Amniotic epithelial cell (primary cell): ENCODE data around the gene GRIK2.

ENCODE experiments used
- DNase-seq: peaks from one replicate; pipeline ENCODE4 v3.0.0-alpha.2; 2010; ENCODE audit warnings: low read depth

Gene GRIK2

DNA sequence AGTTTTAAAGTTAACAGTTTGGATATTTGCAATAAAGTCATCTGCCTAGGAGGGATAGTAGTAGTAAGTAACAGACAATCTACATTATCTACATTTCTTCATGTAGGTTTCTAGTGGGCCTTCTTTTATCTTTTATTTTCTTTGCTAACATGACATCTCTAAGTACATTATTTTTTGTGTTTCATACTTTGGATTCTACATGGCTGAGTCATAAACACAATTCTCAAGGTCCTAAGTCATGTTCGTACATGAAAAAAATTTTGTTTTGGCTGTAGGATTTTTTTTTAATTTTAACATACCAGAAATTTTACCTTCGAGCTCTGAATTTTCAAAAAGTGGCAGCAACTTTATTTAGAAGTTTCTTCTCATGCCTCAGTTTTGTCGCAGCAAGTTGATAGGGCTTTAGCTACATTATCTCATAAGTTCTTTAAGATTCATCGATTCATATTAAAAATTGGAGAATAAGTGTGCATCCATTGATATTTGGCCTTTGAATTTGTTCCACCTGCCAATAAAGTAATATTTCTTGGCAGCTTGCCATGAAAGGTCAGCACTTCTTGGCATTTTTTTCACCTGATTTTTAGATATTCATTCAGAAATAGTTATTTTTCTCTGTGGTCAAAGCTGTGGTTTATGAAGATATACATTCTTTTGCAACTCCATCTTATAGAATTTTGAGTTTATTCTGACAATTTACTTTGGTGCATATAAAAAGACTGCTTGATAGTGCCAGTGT, 146.2 kb downstream of the GRIK2 start:
- peak; percentile 76 for DNase-seq

- DNase-seq, result no peak
Measured at GRCh38 chr6:101541894-101542293, 148.4 kb downstream of the GRIK2 start.

DNA sequence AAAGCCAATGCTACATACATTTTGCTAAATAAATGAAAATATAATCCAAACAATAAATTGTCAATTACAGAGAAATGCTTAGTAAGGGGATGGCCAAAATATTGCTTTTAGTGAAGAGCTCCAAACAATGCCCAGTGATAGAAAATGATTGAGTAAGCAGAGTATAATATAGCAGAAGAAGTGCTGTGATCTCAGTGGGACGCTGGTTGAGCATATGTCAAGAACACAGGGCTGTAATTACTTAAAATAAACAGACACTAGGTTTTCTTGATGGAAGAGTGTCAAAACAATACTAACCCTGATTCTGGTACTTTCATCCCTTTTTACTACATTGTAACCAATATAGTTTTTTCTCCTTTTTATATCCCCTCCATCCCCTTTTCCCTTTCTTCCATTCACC, 150.3 kb downstream of the GRIK2 start:
- no peak for DNase-seq

DNA sequence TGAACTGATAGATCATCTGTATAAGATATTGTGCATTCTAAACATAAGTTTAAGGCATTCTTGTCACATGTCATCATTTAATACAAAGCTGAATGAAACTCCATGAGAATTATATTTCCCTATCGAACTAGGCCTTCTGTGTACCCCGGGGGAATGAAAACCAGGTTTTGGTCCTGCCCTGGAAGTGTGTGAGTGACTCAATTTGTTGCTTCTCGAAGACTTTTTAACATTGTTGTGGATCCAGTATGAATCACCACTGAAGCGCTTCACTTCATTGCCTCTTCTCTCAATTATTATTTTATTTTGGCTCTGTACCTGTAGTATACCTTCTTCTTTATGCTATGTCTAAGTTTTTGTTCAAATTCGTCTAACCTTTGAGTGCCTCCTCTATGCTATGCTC, 150.8 kb downstream of the GRIK2 start:
- no peak for DNase-seq

DNA sequence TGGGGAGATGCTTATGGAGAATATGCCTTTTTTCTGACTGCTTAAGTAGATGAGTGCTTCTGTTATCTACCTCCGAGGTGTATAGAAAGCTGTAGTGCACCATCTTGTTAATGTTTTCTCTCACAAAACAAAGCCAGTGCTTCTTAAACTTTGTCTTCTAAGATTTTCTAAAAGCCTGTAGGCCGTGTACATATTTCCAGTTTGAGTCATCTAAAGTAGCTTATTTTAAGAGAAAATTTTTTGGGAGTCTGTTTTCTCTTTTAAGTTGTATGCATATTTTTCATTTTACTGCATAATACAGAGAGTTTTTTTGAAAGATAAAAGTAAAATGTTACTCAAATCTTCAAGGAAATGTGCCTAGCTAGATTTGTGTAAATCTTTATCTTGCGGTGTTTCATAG, 151.7 kb downstream of the GRIK2 start:
- peak; percentile 18 for DNase-seq

DNA sequence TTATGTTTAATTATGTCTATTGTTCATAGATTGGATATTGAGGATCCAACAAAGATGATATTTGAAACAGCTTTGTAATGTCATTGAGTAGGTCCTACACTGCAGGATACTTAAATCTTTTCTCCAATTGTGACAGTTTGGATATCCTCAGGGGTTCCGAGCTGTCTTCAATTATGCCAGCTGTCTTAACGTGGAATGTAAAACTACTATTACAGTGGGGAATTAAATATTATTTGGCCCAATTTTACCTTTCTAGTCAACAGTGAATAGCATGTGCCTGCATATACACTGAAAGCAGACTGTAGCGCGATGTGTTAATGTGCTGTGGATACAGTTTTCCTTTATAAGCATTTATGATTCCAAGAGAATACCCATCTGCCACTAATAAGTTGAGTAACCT, 156.9 kb downstream of the GRIK2 start:
- DNase-seq, result no peak

DNA sequence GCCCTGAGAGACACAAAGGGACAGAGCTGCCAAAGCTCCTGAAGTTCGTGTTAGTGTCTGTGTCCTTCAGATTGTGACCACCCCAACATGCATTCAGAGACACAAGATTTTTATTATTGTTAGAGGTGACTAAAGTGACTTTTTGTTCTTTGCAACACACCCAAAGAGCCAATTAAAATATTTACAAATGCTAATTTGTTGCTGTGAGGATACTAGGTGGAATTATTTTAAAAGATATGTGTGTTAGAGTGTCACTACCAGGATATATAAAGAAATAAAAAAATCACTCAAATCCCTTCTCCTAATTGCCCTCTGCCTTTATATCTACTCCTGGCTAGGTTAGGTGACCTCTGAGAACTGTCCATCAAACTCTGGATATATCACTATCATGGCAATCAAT, 160.7 kb downstream of the GRIK2 start:
- no peak for DNase-seq

DNA sequence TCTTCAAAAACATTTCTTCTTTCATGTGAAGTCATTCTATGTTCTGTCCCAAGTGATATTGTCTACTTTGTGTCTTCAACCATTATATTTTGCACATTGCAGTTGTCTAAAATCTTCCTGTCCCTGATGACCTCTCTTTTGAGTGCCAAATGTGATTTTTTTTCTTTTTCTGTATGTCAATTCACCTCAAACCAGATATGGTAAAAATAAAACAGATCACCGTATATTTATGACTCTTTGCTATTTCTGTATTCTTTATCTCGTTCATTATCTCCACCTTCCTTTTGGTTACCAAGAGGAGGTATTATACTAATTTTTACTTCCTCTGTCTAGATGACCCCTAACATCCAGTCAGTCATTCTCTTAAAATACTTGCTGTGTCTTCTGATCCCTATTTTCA, 165.2 kb downstream of the GRIK2 start:
- no peak for DNase-seq

DNA sequence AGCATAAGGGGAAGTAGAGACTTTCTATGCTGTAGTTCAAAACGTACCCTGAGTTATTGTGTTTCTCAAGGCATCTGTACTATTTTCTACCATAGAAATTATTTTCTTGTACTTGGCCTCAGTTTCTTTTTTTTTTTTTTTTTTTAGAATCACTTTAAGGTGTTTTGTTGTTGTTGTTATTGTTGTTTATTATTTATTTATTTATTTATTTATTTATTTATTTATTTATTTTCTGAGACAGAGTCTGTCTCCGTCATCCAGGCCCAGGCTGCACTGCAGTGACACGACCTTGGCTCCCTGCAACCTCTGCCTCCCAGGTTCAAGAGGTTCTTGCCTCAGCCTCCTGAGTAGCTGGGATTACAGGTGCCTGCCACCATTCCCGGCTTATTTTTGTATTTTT, 179.1 kb downstream of the GRIK2 start:
- DNase-seq, result no peak

DNA sequence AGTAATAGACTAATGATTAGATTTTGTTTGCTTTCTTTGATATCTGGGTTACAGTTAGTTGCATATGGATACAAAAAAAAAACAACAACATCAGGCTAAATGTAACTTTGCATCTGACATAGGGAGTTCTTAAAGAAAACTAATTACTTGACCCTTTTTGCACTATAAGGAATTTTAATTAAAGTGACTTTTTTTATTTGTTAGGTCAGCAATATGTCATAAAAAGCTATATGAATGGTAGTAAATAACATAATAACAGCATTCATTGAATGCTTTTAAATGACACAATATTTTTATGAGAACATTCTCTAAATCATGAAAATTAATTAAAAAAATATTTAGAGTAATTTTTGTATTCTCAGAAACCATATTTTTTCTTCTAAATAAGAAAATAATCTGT, 183.6 kb downstream of the GRIK2 start:
- DNase-seq, result no peak

- no peak for DNase-seq
Measured at GRCh38 chr6:101578306-101578705, 184.8 kb downstream of the GRIK2 start.

DNA sequence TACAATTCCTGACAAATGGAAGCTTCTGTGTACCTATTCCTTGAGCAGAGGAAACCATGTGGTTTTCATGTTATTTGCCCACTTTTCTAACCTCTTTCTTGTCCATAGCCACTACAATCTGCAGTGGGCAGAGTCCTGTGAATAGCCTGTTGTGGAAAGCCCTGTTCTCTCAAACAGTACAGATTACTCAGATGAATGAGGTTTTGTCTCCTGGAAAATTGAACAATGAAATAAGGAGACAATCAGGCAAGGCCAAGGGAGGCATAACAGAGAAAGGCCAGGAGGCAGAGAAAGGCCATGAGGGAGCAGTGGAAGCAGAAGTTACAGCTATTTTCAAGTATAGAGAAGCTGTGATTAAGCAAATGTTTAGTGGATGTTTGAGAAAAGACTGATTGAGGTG, 189.3 kb downstream of the GRIK2 start:
- DNase-seq, result no peak

- no peak for DNase-seq
Measured at GRCh38 chr6:101585501-101585900, 192.0 kb downstream of the GRIK2 start.

GRCh38 chr6:101588343-101588742, 194.8 kb downstream of the GRIK2 start:
- no peak for DNase-seq

DNA sequence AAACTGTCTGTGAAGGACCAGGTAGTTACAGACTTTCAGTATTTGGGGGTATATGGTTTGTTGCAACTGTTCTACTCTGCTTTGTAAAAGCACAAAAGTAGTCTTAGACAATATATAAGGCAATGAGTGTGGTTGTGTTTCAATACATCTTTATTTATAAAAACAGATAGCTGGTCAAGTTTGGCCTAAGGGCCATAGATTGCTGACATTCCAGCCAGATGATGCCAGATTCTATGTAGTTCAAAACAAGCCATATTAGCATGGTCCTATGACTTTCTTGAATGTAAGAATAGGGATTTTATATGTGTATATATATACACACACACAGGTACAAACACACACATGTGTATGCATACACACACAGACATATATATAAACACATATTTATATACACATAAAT, 201.8 kb downstream of the GRIK2 start:
- DNase-seq, result peak; percentile 1

DNA sequence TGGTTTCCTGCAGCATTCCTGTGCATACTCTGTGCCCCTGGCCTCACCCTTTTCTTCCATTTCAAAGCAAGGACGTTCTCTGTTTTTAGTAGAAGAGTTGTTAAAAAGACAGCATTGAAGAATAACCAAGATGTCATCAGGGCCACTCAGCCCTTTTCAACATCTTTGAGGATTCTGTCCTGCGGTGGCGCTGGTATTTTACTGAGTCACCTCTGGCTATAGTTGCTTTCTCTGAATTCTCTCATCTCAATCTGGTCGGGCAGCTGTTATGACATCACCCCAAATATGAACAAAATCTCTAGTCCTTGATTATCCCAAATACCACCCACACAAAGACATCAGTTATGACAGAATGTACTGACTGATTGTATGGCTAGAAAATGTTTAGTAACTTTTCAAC, 204.2 kb downstream of the GRIK2 start:
- DNase-seq, result peak; percentile 88

- DNase-seq, result no peak
Measured at GRCh38 chr6:101605426-101605825, 211.9 kb downstream of the GRIK2 start.

DNA sequence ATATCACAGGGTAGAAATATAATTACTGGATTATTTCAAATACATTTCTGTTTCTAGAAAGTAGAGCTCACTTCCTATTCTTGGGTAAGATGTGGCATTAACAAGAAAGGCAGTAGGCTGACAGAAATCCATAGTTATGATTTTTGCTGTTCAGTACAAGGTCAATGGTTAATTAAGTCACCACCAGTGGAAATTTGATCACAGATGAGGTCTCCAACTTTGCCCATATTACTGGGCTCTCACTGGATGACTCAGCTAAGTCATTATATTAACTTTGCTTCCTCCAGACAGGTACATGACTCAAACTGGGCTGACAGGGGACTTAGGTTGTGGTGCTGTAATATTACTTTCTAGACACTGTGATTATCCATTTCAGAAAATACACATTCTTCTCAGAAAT, 212.4 kb downstream of the GRIK2 start:
- no peak for DNase-seq

- DNase-seq, result no peak
Measured at GRCh38 chr6:101607111-101607690, 213.7 kb downstream of the GRIK2 start.

GRCh38 chr6:101608703-101609102, 215.2 kb downstream of the GRIK2 start:
- no peak for DNase-seq

DNA sequence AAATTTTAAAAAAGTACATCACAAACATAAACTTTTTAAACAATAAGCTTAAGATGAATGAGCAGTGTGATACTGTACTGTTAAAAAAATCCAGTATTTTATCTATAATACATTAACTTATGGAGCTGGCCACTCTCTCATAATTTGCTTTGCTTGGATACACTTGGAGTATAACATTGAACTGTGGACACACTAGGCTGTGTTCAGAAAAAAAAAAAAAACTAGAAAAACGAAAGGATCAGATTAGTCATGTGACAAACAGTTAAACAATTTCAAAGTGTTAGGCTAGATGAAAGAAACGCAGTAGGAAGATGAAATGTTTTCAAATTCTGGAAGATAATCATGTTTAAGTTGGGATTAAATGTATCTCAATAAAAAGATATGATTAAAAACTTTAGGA, 220.0 kb downstream of the GRIK2 start:
- no peak for DNase-seq

GRCh38 chr6:101614774-101615173, 221.3 kb downstream of the GRIK2 start:
- peak; percentile 63 for DNase-seq

GRCh38 chr6:101626269-101626668, 232.8 kb downstream of the GRIK2 start:
- no peak for DNase-seq

- no peak for DNase-seq
Measured at GRCh38 chr6:101630941-101631340, 237.4 kb downstream of the GRIK2 start.
